Neutrophil (primary cell): ENCODE results near the gene NKPD1.
A peak's percentile ranks its signal among the peaks of the same experiment; 100 is the strongest.

Source experiments
- H3K27ac ChIP-seq: fragments of 200-600 bp; sonication (generic); 2 replicates; pipeline ENCODE4 v1.5.1; 2016; ENCODE audit warnings: mild to moderate bottlenecking, moderate library complexity
- H3K27me3 ChIP-seq: fragments of 200-600 bp; sonication (generic); 2 replicates; pipeline ENCODE4 v1.6.0; 2016; ENCODE audit warnings: mild to moderate bottlenecking
- H3K36me3 ChIP-seq: fragments of 200-600 bp; sonication (generic); 2 replicates; pipeline ENCODE4 v1.5.1; 2017
- H3K4me1 ChIP-seq, 2 experiments: fragments of 200-600 bp in 1 of 2; sonication (generic) in 1 of 2; 1 replicate in 1 of 2; 2 replicates in 1 of 2; pipeline versions ENCODE4 v1.5.1 to v1.6.1; 2013 to 2016; ENCODE audit warnings: low read depth in 1 of 2, low read length in 1 of 2, mild to moderate bottlenecking in 1 of 2, moderate library complexity in 1 of 2; ENCODE audit not compliant: control insufficient read depth in 1 of 2, insufficient read depth in 1 of 2
- H3K4me3 ChIP-seq, 2 experiments: fragments of 200-600 bp in 1 of 2; sonication (generic) in 1 of 2; 1 replicate in 1 of 2; 2 replicates in 1 of 2; pipeline ENCODE4 v1.5.1; 2013 to 2016; ENCODE audit warnings: low read depth in 1 of 2, low read length in 1 of 2, mild to moderate bottlenecking in 1 of 2, moderate library complexity in 1 of 2
- H3K9me3 ChIP-seq: fragments of 200-600 bp; sonication (generic); 2 replicates; pipeline ENCODE4 v1.5.1; 2016
- CTCF ChIP-seq: fragments of 200-600 bp; sonication (generic); IDR thresholded peaks from 2 replicates; pipeline ENCODE4 v1.5.1; 2016; ENCODE audit warnings: antibody characterized with exemption

NKPD1 gene

GRCh38 chr19:45156011-45156630 is 4.7 kb downstream of the NKPD1 start:
- H3K27ac ChIP-seq = no peak overlapping the region
- no peaks in the 10 kb centered on the region for H3K36me3 ChIP-seq
- TF ChIP-seq CTCF = no peak
- H3K4me1 ChIP-seq = peaks cover 23 to 26% of the 10 kb centered on the region in 2 experiments
- no peaks in the 10 kb centered on the region for H3K9me3 ChIP-seq
- H3K4me3 ChIP-seq = no peak overlapping the region
- peaks cover 98% of the 10 kb centered on the region for H3K27me3 ChIP-seq

GRCh38 chr19:45154064-45154827 is 6.5 kb downstream of the NKPD1 start:
- Histone ChIP-seq H3K4me3 (no peak overlapping the region), H3K4me1 (peaks cover 23 to 26% of the 10 kb centered on the region in 2 experiments), H3K9me3 (no peaks in the 10 kb centered on the region), H3K36me3 (no peaks in the 10 kb centered on the region), H3K27me3 (peaks cover 89% of the 10 kb centered on the region), H3K27ac (no peak overlapping the region)
- TF ChIP-seq CTCF = no peak

- no peaks in the 10 kb centered on the region for H3K9me3 ChIP-seq
- H3K27ac ChIP-seq = no peak overlapping the region
- H3K4me1 ChIP-seq = peaks cover 23 to 26% of the 10 kb centered on the region in 2 experiments
- peaks cover under 1% of the 10 kb centered on the region for H3K36me3 ChIP-seq
- peak overlapping the region; percentile 25 to 46 for H3K4me3 ChIP-seq
- peaks cover 81% of the 10 kb centered on the region for H3K27me3 ChIP-seq
- TF ChIP-seq CTCF = no peak
Observed at GRCh38 chr19:45153339-45154063, 7.3 kb downstream of the NKPD1 start.

- no peak for TF ChIP-seq CTCF
- H3K4me1 ChIP-seq = peaks cover 23 to 26% of the 10 kb centered on the region in 2 experiments
- peaks cover 73% of the 10 kb centered on the region for H3K27me3 ChIP-seq
- H3K27ac ChIP-seq = no peak overlapping the region
- peak overlapping the region; percentile 25 to 46 for H3K4me3 ChIP-seq
- H3K36me3 ChIP-seq = peaks cover 6% of the 10 kb centered on the region
- no peaks in the 10 kb centered on the region for H3K9me3 ChIP-seq
Observed at GRCh38 chr19:45152504-45153338, 8.1 kb downstream of the NKPD1 start.

GRCh38 chr19:45151821-45152503 is 8.8 kb downstream of the NKPD1 start:
- no peak for TF ChIP-seq CTCF
- Histone ChIP-seq H3K9me3 (no peaks in the 10 kb centered on the region), H3K27ac (no peak overlapping the region), H3K27me3 (peaks cover 67% of the 10 kb centered on the region), H3K4me3 (peak overlapping the region; percentile 25 to 46), H3K36me3 (peaks cover 14% of the 10 kb centered on the region), H3K4me1 (peaks cover 23 to 26% of the 10 kb centered on the region in 2 experiments)
